HCT116 (cell line): Measurements from ENCODE around the gene FLG2. TPM values are rescaled to one million over a fixed set of nuclear protein-coding genes. Genes with fewer than 3 reads are reported as not detected.

Source experiments
- ATAC-seq: fragments of 200-7000 bp; cut with Tn5 transposase; 2 replicates; pipeline ENCODE4 v1.9.1; 2020; ENCODE audit warnings: mild to moderate bottlenecking, moderate library complexity
- BruUV-seq: library from RNA; stranded (reverse); fragments of 400-500 nt; replicated peaks from 2 replicates; lab custom pipeline; 2021; lab: Mats Ljungman, UMichigan
- CTCF ChIA-PET: fragments of 300-600 bp; sonication (Branson Sonifier 250); formaldehyde crosslinking; loops from one replicate; lab custom pipeline; 2021; ENCODE audit warnings: antibody characterized with exemption; lab: Charles Lee
- POLR2A ChIA-PET: fragments of 300-600, 350-600 bp; sonication (Branson Sonifier 250); formaldehyde crosslinking; loops from one replicate; lab custom pipeline; 2021; ENCODE audit warnings: antibody characterized with exemption; lab: Charles Lee
- RAD21 ChIA-PET, 2 experiments: fragments of 300-600 bp; sonication (Branson Sonifier 250); formaldehyde crosslinking; loops; one replicate each; lab custom pipeline; 2023; ENCODE audit warnings: low total read pairs in 2 of 2; ENCODE audit not compliant: uncharacterized antibody in 2 of 2, unreplicated experiment in 2 of 2, low non-redundant PET in 1 of 2; lab: Charles Lee
- DNase-seq: peaks from one replicate; pipeline ENCODE4 v3.0.0-alpha.2; 2010; ENCODE audit warnings: low read depth, low spot score
- H2AFZ ChIP-seq: fragments of 200-600 bp; shearing (Covaris generic), sonication (generic); 2 replicates; pipeline ENCODE4 v1.6.1; 2017; ENCODE audit warnings: low read depth, mixed run types, mixed read lengths, antibody characterized with exemption, low read length; ENCODE audit not compliant: poor library complexity, severe bottlenecking
- H3K27ac ChIP-seq: 2 replicates; pipeline ENCODE4 v1.5.1; 2012; ENCODE audit warnings: low read depth, low read length
- H3K27me3 ChIP-seq: fragments of 200-600 bp; sonication (generic); 2 replicates; pipeline ENCODE4 v1.6.1; 2016; ENCODE audit warnings: mixed run types, low read length, mixed read lengths; ENCODE audit not compliant: insufficient read depth
- H3K36me3 ChIP-seq, 2 experiments: fragments of 200-500 bp in 1 of 2; fragments of 200-600 bp in 1 of 2; sonication (Bioruptor generic) in 1 of 2; sonication (generic) in 1 of 2; 2 replicates each; pipeline versions ENCODE4 v1.5.1 to v1.6.1; 2014 to 2016; ENCODE audit warnings: low read length in 2 of 2, inconsistent platforms in 1 of 2, mixed read lengths in 1 of 2, mixed run types in 1 of 2; ENCODE audit not compliant: insufficient read depth in 2 of 2, control insufficient read depth in 1 of 2
- H3K4me1 ChIP-seq, 2 experiments: fragments of 200-600 bp in 1 of 2; sonication (generic) in 1 of 2; 2 replicates each; pipeline versions ENCODE4 v1.5.1 to v1.6.1; 2012 to 2017; ENCODE audit warnings: low read length in 2 of 2, inconsistent platforms in 1 of 2, mild to moderate bottlenecking in 1 of 2, mixed read lengths in 1 of 2, mixed run types in 1 of 2, moderate library complexity in 1 of 2; ENCODE audit not compliant: insufficient read depth in 2 of 2, control insufficient read depth in 1 of 2
- H3K4me2 ChIP-seq: fragments of 200-600 bp; sonication (generic); 2 replicates; pipeline ENCODE4 v1.6.1; 2017; ENCODE audit warnings: mixed run types, low read length, mixed read lengths
- H3K4me3 ChIP-seq, 2 experiments: fragments of 200-600 bp in 1 of 2; sonication (generic) in 1 of 2; replicated peaks in 1 of 2; 2 replicates each; pipeline ENCODE4 v1.5.1; 2011 to 2016; ENCODE audit warnings: low read length in 2 of 2, control low read depth in 1 of 2, low read depth in 1 of 2, mild to moderate bottlenecking in 1 of 2, mixed read lengths in 1 of 2, mixed run types in 1 of 2
- H3K79me2 ChIP-seq: fragments of 200-600 bp; sonication (generic); 2 replicates; pipeline ENCODE4 v1.6.1; 2017; ENCODE audit warnings: mild to moderate bottlenecking, mixed run types, low read length, moderate library complexity, mixed read lengths; ENCODE audit not compliant: insufficient read depth
- H3K9ac ChIP-seq: fragments of 200-600 bp; sonication (generic); 2 replicates; pipeline ENCODE4 v1.6.1; 2016; ENCODE audit warnings: low read length, mixed read lengths
- H3K9me2 ChIP-seq: fragments of 200-600 bp; sonication (generic), shearing (Covaris generic); 2 replicates; pipeline ENCODE4 v1.6.1; 2017; ENCODE audit warnings: mixed run types, mild to moderate bottlenecking, moderate library complexity; ENCODE audit not compliant: insufficient read depth
- H3K9me3 ChIP-seq, 2 experiments: fragments of 200-500 bp in 1 of 2; fragments of 200-600 bp in 1 of 2; sonication (Bioruptor generic) in 1 of 2; sonication (generic) in 1 of 2; 2 replicates each; pipeline ENCODE4 v1.6.1; 2014 to 2017; ENCODE audit warnings: low read length in 2 of 2, mixed read lengths in 2 of 2, inconsistent platforms in 1 of 2, low read depth in 1 of 2, mild to moderate bottlenecking in 1 of 2, mixed run types in 1 of 2, moderate library complexity in 1 of 2; ENCODE audit not compliant: control insufficient read depth in 1 of 2, insufficient read depth in 1 of 2
- H4K20me1 ChIP-seq: fragments of 200-600 bp; sonication (generic), shearing (Covaris generic); 2 replicates; pipeline ENCODE4 v1.6.1; 2017; ENCODE audit warnings: mixed run types, mild to moderate bottlenecking, moderate library complexity; ENCODE audit not compliant: insufficient read depth
- CEBPB ChIP-seq: IDR thresholded peaks from 2 replicates; pipeline ENCODE4 v1.6.1; 2012; ENCODE audit warnings: low read depth
- EGR1 ChIP-seq: IDR thresholded peaks from 2 replicates; pipeline ENCODE4 v1.6.1; 2012; ENCODE audit warnings: low read depth
- ELF1 ChIP-seq: IDR thresholded peaks from 2 replicates; pipeline ENCODE4 v1.6.1; 2012; ENCODE audit warnings: low read depth, borderline replicate concordance
- EZH2 ChIP-seq: fragments of 200-600 bp; sonication (generic); IDR thresholded peaks from 2 replicates; pipeline ENCODE4 v1.6.1; 2017; ENCODE audit warnings: antibody characterized with exemption, mixed run types
- EZH2phosphoT487 ChIP-seq: fragments of 200-600 bp; IDR thresholded peaks from 2 replicates; pipeline ENCODE4 v1.6.1; 2018; ENCODE audit warnings: antibody characterized with exemption, borderline replicate concordance
- FOSL1 ChIP-seq: IDR thresholded peaks from 2 replicates; pipeline ENCODE4 v1.6.1; 2012; ENCODE audit warnings: low read depth
- POLR2AphosphoS5 ChIP-seq: IDR thresholded peaks from 2 replicates; pipeline ENCODE4 v1.6.1; 2011; ENCODE audit warnings: mild to moderate bottlenecking, low read depth, low read length, moderate library complexity
- RAD21 ChIP-seq: IDR thresholded peaks from 2 replicates; pipeline ENCODE4 v1.6.1; 2012; ENCODE audit warnings: low read depth, mild to moderate bottlenecking
- SIN3A ChIP-seq: IDR thresholded peaks from 2 replicates; pipeline ENCODE4 v1.6.1; 2012; ENCODE audit warnings: low read depth
- SRF ChIP-seq: IDR thresholded peaks from 2 replicates; pipeline ENCODE4 v1.6.1; 2012; ENCODE audit warnings: low read depth
- YY1 ChIP-seq: IDR thresholded peaks from 2 replicates; pipeline ENCODE4 v1.6.1; 2011; ENCODE audit warnings: low read length, low read depth, moderate library complexity, mild to moderate bottlenecking; ENCODE audit not compliant: insufficient replicate concordance; ENCODE audit errors: extremely low read depth
- intact Hi-C: fragments of 100-400 bp; cut with micrococcal nuclease; formaldehyde crosslinking; loops from 2 replicates; pipeline ENCODE4 v1.10.0; 2022
- total RNA-seq: library from RNA; stranded (reverse); gene quantifications from one replicate; pipeline ENCODE4 v1.2.1, GENCODE V29; 2021; ENCODE audit not compliant: unreplicated experiment
- TF ChIP-seq, protein P1 (sequence below), 3 experiments: fragments of 200-600 bp in 1 of 3; sonication (generic) in 1 of 3; IDR thresholded peaks in 2 of 3; conservative IDR thresholded peaks in 1 of 3; 2 replicates each; pipeline ENCODE4 v1.5.1; 2012 to 2017; ENCODE audit warnings: low read depth in 2 of 3, low read length in 2 of 3, antibody characterized with exemption in 1 of 3, borderline replicate concordance in 1 of 3, control low read depth in 1 of 3, mild to moderate bottlenecking in 1 of 3, mixed read lengths in 1 of 3, mixed run types in 1 of 3, moderate library complexity in 1 of 3; ENCODE audit not compliant: insufficient read depth in 1 of 3
- TF ChIP-seq, protein P2 (sequence below): IDR thresholded peaks from 2 replicates; pipeline ENCODE4 v1.6.1; 2011; ENCODE audit warnings: mild to moderate bottlenecking, low read length, moderate library complexity; ENCODE audit not compliant: insufficient replicate concordance; ENCODE audit errors: extremely low read depth
- TF ChIP-seq, protein P3 (sequence below): IDR thresholded peaks from 2 replicates; pipeline ENCODE4 v1.6.1; 2012

FLG2 gene
- total RNA-seq, 1 experiment from 2014 or later: not detected

DNA sequence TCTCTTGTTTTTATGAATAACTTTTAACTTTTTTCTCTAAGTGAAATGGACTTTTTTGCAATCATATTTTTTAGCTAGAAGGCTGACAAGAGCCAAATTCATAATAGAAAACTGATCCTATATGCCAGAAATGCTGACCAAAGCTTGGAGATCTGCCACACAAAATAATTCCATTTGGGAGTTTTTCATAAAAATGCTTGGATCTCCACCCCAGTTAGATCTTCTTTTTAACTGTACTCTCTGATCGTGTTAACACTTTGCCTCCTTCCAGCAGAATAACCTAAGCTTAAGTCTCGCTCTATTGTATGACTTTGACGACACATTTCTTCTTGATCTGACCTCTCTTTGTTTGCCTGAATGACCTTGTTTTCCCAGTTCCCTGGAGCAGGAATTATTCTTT lies 16.8 kb downstream of the FLG2 start:
- H3K79me2 ChIP-seq: no peaks in the 10 kb centered on the region
- no peaks in the 10 kb centered on the region for H3K9me3 ChIP-seq
- no peak overlapping the region for H3K9ac ChIP-seq
- POLR2A ChIA-PET: no interaction called here
- H4K20me1 ChIP-seq: no peaks in the 10 kb centered on the region
- no peak overlapping the region for H3K27ac ChIP-seq
- no peak for ATAC-seq
- H3K4me3 ChIP-seq: no peak overlapping the region
- CTCF ChIA-PET: no interaction called here
- H3K4me1 ChIP-seq: no peaks in the 10 kb centered on the region
- peaks cover 40% of the 10 kb centered on the region for H3K27me3 ChIP-seq
- H3K4me2 ChIP-seq: no peak overlapping the region
- H3K9me2 ChIP-seq: no peaks in the 10 kb centered on the region
- intact Hi-C loops: no loop called here
- no peaks in the 10 kb centered on the region for H3K36me3 ChIP-seq
- RAD21 ChIA-PET: no interaction called here
- no peak for DNase-seq
- no peak overlapping the region for H2AFZ ChIP-seq
- BruUV-seq: no TSS peak
- no peak for TF ChIP-seq ELF1
- no peak for TF ChIP-seq SRF
- TF ChIP-seq, protein P1, sequence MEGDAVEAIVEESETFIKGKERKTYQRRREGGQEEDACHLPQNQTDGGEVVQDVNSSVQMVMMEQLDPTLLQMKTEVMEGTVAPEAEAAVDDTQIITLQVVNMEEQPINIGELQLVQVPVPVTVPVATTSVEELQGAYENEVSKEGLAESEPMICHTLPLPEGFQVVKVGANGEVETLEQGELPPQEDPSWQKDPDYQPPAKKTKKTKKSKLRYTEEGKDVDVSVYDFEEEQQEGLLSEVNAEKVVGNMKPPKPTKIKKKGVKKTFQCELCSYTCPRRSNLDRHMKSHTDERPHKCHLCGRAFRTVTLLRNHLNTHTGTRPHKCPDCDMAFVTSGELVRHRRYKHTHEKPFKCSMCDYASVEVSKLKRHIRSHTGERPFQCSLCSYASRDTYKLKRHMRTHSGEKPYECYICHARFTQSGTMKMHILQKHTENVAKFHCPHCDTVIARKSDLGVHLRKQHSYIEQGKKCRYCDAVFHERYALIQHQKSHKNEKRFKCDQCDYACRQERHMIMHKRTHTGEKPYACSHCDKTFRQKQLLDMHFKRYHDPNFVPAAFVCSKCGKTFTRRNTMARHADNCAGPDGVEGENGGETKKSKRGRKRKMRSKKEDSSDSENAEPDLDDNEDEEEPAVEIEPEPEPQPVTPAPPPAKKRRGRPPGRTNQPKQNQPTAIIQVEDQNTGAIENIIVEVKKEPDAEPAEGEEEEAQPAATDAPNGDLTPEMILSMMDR (IDR thresholded peaks at IDR 0.05 in 2 of 3, conservative IDR thresholded peaks at IDR 0.05 in 1 of 3; ENCODE audit: borderline replicate concordance in 1 of 3, insufficient read depth in 1 of 3, low read depth in 2 of 3, low read length in 2 of 3): no peak
- TF ChIP-seq YY1: no peak
- no peak for TF ChIP-seq POLR2AphosphoS5
- no peak for TF ChIP-seq EZH2
- TF ChIP-seq EZH2phosphoT487: no peak
- no peak for TF ChIP-seq FOSL1
- TF ChIP-seq EGR1: no peak
- TF ChIP-seq, protein P2, sequence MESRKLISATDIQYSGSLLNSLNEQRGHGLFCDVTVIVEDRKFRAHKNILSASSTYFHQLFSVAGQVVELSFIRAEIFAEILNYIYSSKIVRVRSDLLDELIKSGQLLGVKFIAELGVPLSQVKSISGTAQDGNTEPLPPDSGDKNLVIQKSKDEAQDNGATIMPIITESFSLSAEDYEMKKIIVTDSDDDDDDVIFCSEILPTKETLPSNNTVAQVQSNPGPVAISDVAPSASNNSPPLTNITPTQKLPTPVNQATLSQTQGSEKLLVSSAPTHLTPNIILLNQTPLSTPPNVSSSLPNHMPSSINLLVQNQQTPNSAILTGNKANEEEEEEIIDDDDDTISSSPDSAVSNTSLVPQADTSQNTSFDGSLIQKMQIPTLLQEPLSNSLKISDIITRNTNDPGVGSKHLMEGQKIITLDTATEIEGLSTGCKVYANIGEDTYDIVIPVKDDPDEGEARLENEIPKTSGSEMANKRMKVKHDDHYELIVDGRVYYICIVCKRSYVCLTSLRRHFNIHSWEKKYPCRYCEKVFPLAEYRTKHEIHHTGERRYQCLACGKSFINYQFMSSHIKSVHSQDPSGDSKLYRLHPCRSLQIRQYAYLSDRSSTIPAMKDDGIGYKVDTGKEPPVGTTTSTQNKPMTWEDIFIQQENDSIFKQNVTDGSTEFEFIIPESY: no peak
- TF ChIP-seq SIN3A: no peak
- TF ChIP-seq RAD21: no peak
- TF ChIP-seq, protein P3, sequence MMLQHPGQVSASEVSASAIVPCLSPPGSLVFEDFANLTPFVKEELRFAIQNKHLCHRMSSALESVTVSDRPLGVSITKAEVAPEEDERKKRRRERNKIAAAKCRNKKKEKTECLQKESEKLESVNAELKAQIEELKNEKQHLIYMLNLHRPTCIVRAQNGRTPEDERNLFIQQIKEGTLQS: no peak
- TF ChIP-seq CEBPB: no peak
